RPMI8226 (cell line): ENCODE results near the gene ST3GAL3.

Experiments used
- DNase-seq: peaks from one replicate; pipeline ENCODE4 v3.0.0-alpha.2; 2015

The ST3GAL3 gene

DNA sequence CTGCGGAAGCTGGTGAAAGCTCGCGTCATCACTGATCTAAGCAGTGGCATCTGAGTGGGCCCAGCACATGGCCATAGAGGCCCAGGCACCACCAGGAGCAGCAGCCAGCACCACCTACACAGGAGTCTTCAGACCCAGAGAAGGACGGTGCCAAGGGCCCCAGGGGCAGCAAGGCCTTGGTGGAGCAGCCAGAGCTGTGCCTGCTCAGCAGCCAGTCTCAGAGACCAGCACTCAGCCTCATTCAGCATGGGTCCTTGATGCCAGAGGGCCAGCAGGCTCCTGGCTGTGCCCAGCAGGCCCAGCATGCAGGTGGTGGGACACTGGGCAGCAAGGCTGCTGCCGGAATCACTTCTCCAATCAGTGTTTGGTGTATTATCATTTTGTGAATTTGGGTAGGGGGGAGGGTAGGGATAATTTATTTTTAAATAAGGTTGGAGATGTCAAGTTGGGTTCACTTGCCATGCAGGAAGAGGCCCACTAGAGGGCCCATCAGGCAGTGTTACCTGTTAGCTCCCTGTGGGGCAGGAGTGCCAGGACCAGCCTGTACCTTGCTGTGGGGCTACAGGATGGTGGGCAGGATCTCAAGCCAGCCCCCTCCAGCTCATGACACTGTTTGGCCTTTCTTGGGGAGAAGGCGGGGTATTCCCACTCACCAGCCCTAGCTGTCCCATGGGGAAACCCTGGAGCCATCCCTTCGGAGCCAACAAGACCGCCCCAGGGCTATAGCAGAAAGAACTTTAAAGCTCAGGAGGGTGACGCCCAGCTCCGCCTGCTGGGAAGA lies 223.0 kb downstream of the ST3GAL3 start:
- DNase-seq, result peak; percentile 53

GRCh38 chr1:43930949-43931275 lies 223.6 kb downstream of the ST3GAL3 start:
- no peak for DNase-seq

DNA sequence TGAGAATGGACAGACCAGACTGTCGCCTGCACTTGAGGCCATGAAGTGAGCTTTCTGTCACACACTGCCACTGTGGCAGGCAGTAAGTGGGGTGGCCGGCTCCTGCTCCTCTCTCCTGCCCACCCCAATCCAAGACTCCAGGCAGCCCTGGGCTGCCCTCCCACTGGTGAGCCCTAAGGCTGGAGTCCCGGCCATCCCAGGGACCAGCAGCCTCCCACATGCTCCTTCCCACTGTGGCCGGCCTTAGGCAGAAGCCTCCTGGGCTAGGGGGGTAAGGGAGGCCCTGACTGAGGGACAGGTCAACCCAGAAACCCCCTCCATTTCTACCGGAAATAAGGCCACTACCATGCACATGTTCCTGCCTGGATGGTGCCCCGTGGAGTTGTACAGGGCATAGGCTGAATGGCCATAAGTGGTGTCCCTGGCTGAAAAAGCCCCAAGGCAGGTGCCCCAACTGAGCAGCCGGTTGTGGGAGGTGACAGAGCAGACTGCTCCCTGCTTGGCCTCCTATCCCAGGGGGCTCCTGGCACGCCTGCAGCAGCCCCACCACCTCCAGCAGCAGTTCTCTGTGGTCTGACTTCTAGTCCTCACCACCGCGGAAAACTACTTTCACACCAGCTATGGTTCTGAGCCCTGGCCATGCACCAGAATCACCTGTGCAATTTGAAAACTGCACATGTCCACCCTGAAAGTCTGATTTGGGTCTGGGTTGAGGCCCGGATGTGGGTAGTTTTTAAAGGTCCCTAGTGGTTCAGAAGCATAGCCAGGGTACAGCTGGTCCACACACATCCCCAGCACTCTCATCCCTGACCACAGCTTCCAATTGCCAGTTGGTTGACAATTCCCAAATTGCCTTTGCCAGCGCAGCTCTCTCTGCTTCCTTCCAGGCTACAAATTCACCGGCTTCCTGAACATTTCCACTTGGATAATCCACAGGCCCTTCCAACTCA lies 224.7 kb downstream of the ST3GAL3 start:
- no peak for DNase-seq

DNA sequence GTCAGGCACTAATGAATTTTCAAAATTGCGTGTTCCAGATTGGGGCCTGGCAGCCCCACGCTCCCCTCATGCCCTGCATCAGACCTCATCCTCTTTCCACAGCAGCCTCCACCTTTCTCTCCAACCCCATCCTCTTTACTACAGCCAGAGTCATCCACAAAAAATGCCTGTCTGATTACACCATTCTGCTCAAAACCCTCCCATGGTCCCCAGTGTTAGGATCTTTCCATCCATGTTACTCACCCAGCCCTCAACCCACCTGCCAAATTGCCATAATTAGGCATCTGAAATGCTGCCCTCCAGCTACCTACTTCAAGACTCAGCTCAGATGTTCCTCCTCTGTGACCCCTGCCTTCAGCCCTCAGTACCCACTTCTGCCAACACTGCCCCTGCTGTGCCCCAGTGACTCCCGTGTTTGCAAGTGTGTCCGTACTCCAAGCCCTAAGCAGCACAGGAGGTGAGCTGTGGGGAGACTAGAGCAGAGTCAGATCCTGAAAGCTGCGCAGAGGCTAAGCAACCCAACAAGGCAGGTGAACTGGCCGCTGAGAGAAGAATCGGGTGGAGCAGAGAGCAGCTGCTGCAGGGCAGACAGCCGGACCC lies 225.6 kb downstream of the ST3GAL3 start:
- DNase-seq, result no peak

DNA sequence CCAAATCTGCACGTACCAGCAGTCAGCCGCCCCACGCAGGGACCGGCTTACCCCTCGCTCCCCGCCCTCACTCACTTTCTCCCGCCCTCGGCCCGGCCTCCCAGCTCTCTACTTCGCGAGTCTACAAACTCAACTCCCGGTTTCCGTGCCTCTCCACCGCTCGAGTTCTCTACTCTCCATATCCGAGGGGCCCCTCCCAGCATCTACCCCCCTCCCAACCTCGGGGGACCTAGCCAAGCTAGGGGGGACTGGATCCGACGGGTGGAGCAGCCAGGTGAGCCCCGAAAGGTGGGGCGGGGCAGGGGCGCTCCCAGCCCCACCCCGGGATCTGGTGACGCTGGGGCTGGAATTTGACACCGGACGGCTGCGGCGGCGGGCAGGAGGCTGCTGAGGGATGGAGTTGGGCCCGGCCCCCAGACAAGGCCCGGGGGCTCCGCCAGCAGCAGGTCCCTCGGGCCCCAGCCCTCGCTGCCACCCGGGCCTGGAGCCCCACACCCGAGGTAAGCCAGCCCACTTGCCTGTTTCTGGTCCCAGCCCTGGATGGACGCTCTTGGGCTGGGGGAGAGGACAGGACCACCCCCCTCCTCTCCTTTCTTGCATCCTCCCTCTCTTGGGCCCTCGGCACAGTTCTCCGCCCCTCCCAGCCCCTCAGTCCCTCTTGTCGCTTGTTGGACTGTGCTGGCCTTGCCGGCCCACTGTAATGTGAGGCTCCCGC lies 226.2 kb downstream of the ST3GAL3 start, which contains the start of gene ARTN:
Gene ARTN (plus strand): TSS at position 416 of the 715 bp plus-strand sequence. CDS start 1,856 bp downstream, outside the sequence.
- DNase-seq, result no peak

GRCh38 chr1:43934101-43934985 lies 227.0 kb downstream of the ST3GAL3 start:
- peak; percentile 85 for DNase-seq

DNA sequence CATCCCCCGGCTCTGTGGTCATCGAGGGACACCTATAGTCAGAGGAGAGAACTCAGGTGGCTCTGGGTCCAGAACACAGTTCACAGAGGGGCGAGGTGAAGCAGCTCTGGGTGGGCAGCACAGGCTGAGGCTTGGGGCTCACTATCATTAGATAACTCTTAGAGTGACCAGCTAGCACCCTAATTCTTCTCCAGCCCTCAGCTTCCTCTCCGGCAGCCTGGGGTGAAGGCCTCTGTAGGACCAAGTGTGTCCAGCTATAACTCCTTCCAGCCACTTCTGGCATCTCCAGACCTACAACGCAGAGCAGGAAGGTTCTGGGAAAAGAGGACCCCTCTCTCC lies 227.6 kb downstream of the ST3GAL3 start:
- DNase-seq, result no peak

- DNase-seq, result no peak
These were observed 228.5 kb downstream of the ST3GAL3 start for GRCh38 chr1:43935711-43936427.

DNA sequence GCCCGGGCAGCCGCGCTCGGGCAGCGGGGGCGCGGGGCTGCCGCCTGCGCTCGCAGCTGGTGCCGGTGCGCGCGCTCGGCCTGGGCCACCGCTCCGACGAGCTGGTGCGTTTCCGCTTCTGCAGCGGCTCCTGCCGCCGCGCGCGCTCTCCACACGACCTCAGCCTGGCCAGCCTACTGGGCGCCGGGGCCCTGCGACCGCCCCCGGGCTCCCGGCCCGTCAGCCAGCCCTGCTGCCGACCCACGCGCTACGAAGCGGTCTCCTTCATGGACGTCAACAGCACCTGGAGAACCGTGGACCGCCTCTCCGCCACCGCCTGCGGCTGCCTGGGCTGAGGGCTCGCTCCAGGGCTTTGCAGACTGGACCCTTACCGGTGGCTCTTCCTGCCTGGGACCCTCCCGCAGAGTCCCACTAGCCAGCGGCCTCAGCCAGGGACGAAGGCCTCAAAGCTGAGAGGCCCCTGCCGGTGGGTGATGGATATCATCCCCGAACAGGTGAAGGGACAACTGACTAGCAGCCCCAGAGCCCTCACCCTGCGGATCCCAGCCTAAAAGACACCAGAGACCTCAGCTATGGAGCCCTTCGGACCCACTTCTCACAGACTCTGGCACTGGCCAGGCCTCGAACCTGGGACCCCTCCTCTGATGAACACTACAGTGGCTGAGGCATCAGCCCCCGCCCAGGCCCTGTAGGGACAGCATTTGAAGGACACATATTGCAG lies 229.3 kb downstream of the ST3GAL3 start:
- DNase-seq, result no peak

- no peak for DNase-seq
These were observed 230.0 kb downstream of the ST3GAL3 start for GRCh38 chr1:43937179-43937865.

- DNase-seq, result no peak
These were observed 231.0 kb downstream of the ST3GAL3 start for GRCh38 chr1:43938383-43938782.

DNA sequence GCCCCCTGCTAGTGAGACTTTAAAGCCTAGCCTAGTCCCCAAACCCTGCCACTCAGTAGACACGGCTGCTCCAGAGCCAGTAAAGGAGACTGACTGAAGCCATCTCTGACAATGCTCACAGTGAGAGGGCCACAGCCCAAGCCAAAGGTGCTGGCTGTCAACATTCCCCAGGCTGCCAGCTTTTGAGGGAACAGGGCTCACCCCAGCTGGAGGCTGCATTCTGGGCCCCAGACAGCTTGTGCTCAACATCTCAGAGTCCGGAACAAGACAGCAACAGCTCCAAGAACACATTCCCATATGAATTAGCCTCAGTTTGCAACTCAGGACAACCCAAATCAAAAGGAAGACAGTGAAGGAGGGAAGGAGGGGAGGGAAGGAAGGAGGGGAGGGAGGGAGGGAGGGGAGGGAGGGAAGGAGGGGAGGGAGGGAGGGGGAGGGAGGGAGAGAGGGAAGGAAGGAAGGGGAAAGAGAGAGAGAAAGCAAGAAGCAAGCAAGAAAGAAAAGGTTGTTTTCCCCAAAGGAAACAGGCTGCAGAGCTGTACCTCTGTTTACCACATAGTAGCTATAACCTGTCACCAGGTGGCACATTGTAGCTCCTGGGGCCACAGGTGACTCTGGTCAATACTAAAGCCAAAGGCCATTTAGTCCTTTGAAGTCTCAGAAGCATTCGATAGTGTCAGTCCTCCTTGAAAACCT lies 231.7 kb downstream of the ST3GAL3 start:
- DNase-seq, result no peak

- DNase-seq, result no peak
These were observed 235.1 kb downstream of the ST3GAL3 start for GRCh38 chr1:43942411-43942810.

DNA sequence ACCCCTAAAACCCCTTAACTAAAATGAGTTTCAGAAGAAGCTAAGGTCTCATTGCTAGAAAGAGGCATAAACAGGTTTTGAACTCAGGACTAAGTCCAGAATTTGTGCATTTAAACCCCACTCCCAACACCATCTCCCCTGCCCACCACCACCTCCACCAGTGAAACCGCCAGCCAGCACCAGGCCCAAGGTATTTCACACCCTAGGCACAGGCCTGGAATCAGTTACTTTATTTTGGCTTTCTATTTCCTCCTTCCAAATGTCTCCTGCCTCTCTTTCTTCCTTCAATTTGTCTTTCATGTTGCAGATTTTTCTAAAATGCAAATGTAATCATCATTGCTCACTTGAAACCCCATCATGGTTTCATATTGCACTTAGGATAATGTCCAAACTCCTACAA lies 237.5 kb downstream of the ST3GAL3 start:
- no peak for DNase-seq

DNA sequence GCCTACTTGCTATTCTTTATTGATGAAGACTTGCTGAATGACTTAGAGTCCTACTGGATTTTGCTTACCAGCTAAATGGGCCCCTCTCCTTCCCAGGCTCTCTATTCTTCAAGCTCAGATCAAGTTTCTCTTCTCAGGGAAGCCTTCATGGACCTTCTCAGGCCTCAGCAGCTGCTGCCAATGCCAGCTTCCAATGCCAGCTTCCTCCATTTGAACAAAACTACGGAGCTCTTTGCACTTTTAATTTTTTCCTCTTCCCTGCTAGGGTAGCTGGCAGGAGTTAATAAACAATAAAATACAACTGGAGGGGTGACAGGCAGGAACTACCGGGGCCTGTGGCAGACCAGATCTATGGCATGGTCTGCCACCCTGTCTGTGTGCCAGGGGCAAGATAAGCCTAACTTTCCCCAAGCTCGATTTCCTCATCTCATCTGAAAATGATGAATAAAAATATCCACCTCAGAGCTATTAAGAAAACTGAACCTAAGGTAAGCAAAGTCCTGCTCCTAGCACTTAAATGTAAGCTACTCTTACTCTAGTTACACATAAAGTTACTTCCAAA lies 238.4 kb downstream of the ST3GAL3 start:
- DNase-seq, result no peak

DNA sequence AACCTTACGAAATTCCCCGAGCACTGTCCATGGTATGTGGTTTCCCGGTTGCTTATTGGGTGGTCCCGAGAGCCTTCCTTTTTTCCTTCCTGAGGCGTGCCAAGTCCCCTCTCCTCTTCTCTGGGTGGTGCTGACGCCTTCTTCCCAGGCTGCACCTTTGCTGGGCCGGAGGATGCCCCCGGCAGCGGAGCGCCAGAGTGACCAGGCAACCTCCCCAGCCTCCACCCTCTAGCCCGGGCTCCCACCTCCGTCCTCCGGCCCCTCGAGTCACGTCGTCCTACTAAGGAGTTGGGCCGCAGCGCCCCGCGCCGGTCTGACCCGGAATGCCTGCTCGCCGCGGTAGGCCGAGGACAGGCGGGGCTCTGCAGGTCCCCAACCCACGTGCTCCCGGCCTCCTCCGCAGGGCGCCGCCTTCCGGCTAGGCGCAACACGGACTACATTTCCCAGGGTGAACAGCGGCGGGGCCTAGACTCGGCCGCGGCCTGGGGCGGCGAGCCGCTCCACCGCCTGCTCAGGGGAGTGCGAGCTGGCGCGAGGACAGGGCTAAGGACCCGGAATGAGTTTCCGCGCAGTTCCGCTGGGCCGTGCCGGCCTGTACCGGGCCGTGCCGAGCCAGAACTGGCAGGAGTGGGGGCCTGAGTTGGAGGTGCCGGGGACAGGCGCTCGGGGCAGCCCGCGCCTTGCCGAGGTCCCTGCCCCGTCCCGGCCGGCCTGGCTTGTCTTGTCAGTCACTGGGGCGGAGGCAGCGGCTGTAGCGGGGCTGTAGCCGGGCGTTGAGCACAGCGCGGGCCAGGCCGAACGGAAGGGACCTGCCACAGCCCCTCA lies 239.1 kb downstream of the ST3GAL3 start, which contains the start of gene IPO13:
Gene IPO13 (plus strand): TSS at position 715 of the 825 bp plus-strand sequence. CDS start 651 bp downstream, outside the sequence.
- peak; percentile 99 for DNase-seq

DNA sequence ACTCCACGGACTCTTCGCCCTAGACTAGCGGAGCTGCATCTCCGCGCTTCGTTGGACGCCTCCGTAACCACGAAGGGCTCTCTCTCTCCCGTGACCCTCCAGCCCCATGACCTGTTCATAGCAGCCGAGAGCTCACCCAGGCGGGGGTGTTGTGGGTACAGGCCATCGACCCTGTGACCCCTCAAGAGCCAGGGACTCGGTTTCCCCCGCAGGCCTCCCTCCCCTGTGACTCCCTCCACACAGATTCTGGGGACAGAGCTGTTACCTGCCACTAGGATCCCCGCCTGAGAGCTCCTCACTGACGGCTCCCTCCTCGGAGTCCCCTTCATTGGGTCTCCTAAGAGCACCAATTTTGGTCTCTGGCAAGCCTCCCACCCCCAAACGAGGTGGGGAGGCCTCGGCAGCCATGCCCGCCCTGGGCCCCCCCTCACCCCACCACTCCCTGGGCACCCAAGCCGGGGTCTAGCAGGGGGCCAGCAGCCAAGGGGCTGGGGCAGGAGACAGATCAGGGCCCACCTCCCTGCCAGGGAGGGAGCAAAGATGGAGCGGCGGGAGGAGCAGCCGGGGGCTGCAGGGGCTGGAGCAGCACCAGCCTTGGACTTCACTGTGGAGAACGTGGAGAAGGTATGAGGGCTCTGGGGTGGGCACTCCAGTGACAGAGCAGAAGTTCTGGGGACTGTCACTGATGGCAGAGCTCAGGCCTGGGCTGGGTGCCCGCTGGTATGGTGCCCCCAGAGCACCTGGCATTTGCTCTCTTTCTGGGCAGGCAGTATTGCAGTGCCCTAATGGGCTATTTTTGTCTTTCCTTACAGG lies 239.9 kb downstream of the ST3GAL3 start:
- no peak for DNase-seq
